Right ventricle myocardium superior (tissue), 1 donor: Measurements from ENCODE around the gene CPLX3. TPM values are rescaled to one million over a fixed set of nuclear protein-coding genes. Genes with fewer than 3 reads are reported as not detected.

Experiments used
- microRNA-seq: library from miRNA; unstranded; fragments of <30 nt; microRNA quantifications from one replicate; pipeline ENCODE4 v1.2.0, GENCODE V29; 2020
- total RNA-seq: library from RNA; stranded (reverse); fragmentation: NEBNext Ultra II Directional; extraction: Animal tissue kit (Norgen Biotek cat#: 25700); gene quantifications from one replicate; pipeline ENCODE4 v1.2.1, GENCODE V29; 2021
- donor health status: DM: no; HTN: yes; CAD: no; lungs with severe emphysema.

Gene CPLX3
- total RNA-seq, 1 donor from 2014 or later, result 3.6 TPM

Small RNA genes lying within 50 kb of the gene (microRNA-seq; reads per million reads assigned to microRNA genes)
- gene MIR4513 (not detected), gene MIR6882 (not detected)

Other genes starting within 250 kb of the CPLX3 start
- gene CLK3, start 210.8 kb upstream of the CPLX3 start, total RNA-seq, result 44.0 TPM
- 14.4 TPM for gene EDC3, start 130.6 kb upstream of the CPLX3 start, total RNA-seq
- gene CYP1A1, start 101.1 kb upstream of the CPLX3 start, total RNA-seq, result 0.30 TPM
- gene CYP1A2, start 77.8 kb upstream of the CPLX3 start, total RNA-seq, result not detected
- gene CSK, start 44.5 kb upstream of the CPLX3 start, total RNA-seq, result 45.5 TPM
- 20.6 TPM for gene LMAN1L, start 13.8 kb upstream of the CPLX3 start, total RNA-seq
- 35.8 TPM for gene ULK3, start 16.5 kb downstream of the CPLX3 start, total RNA-seq
- 38.8 TPM for gene SCAMP2, start 46.7 kb downstream of the CPLX3 start, total RNA-seq
- 53.2 TPM for gene MPI, start 63.4 kb downstream of the CPLX3 start, total RNA-seq
- gene FAM219B, start 80.2 kb downstream of the CPLX3 start, total RNA-seq, result 115 TPM
- gene COX5A, start 111.4 kb downstream of the CPLX3 start, total RNA-seq, result 1,582 TPM
- 3.4 TPM for gene RPP25, start 130.1 kb downstream of the CPLX3 start, total RNA-seq
- gene SCAMP5, start 168.9 kb downstream of the CPLX3 start, total RNA-seq, result 1.2 TPM
- gene PPCDC, start 197.0 kb downstream of the CPLX3 start, total RNA-seq, result 5.5 TPM